ENCODE results near the gene PFDN6. TPM values are rescaled to one million over a fixed set of nuclear protein-coding genes. Genes with fewer than 3 reads are reported as not detected.

PFDN6 gene
- total and polyA plus RNA-seq, 9 of the 15 experiments (the other 6 are each of a cell fraction or from before 2014, with no cell fraction given) = 6.8 to 475 (median 216) TPM

- TF ChIP-seq, protein P1, sequence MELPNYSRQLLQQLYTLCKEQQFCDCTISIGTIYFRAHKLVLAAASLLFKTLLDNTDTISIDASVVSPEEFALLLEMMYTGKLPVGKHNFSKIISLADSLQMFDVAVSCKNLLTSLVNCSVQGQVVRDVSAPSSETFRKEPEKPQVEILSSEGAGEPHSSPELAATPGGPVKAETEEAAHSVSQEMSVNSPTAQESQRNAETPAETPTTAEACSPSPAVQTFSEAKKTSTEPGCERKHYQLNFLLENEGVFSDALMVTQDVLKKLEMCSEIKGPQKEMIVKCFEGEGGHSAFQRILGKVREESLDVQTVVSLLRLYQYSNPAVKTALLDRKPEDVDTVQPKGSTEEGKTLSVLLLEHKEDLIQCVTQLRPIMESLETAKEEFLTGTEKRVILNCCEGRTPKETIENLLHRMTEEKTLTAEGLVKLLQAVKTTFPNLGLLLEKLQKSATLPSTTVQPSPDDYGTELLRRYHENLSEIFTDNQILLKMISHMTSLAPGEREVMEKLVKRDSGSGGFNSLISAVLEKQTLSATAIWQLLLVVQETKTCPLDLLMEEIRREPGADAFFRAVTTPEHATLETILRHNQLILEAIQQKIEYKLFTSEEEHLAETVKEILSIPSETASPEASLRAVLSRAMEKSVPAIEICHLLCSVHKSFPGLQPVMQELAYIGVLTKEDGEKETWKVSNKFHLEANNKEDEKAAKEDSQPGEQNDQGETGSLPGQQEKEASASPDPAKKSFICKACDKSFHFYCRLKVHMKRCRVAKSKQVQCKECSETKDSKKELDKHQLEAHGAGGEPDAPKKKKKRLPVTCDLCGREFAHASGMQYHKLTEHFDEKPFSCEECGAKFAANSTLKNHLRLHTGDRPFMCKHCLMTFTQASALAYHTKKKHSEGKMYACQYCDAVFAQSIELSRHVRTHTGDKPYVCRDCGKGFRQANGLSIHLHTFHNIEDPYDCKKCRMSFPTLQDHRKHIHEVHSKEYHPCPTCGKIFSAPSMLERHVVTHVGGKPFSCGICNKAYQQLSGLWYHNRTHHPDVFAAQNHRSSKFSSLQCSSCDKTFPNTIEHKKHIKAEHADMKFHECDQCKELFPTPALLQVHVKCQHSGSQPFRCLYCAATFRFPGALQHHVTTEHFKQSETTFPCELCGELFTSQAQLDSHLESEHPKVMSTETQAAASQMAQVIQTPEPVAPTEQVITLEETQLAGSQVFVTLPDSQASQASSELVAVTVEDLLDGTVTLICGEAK (IDR thresholded peaks at IDR 0.05) = peak; percentile 32; the same call in 1 of the 2 replicates
- TF ChIP-seq, protein P1 (CRISPR knock-in tag; IDR thresholded peaks at IDR 0.05) = no peak
- TF ChIP-seq NR2C1 (IDR thresholded peaks at IDR 0.05) (peak; percentile 79), NR2C1 (tag; IDR thresholded peaks at IDR 0.05) (peak; percentile 85), NBN (IDR thresholded peaks at IDR 0.05; ENCODE audit: low read depth) (no peak; the same call in 1 of the 2 replicates), RAD21 (CRISPR knock-in tag; conservative IDR thresholded peaks at IDR 0.05 in 1 of 2, IDR thresholded peaks at IDR 0.05 in 1 of 2) (0 out of 4 replicates have a peak, but pooled peaks of 1 of the 2 experiments have one; percentile 1), ELF4 (CRISPR knock-in tag; IDR thresholded peaks at IDR 0.05) (peak; percentile 37; the same call in 1 of the 2 replicates), PURB (CRISPR knock-in tag; IDR thresholded peaks at IDR 0.05; ENCODE audit: low read depth) (no peak), KLF6 (CRISPR knock-in tag; IDR thresholded peaks at IDR 0.05; ENCODE audit: borderline replicate concordance) (no peak), HIVEP1 (CRISPR knock-in tag; IDR thresholded peaks at IDR 0.05) (no peak), SRSF9 (IDR thresholded peaks at IDR 0.05; ENCODE audit: borderline replicate concordance, low read depth, low read length) (no peak)
- TF ChIP-seq, protein P2, sequence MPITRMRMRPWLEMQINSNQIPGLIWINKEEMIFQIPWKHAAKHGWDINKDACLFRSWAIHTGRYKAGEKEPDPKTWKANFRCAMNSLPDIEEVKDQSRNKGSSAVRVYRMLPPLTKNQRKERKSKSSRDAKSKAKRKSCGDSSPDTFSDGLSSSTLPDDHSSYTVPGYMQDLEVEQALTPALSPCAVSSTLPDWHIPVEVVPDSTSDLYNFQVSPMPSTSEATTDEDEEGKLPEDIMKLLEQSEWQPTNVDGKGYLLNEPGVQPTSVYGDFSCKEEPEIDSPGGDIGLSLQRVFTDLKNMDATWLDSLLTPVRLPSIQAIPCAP (CRISPR knock-in tag; IDR thresholded peaks at IDR 0.05; ENCODE audit: borderline replicate concordance) = no peak
- TF ChIP-seq, protein P3, sequence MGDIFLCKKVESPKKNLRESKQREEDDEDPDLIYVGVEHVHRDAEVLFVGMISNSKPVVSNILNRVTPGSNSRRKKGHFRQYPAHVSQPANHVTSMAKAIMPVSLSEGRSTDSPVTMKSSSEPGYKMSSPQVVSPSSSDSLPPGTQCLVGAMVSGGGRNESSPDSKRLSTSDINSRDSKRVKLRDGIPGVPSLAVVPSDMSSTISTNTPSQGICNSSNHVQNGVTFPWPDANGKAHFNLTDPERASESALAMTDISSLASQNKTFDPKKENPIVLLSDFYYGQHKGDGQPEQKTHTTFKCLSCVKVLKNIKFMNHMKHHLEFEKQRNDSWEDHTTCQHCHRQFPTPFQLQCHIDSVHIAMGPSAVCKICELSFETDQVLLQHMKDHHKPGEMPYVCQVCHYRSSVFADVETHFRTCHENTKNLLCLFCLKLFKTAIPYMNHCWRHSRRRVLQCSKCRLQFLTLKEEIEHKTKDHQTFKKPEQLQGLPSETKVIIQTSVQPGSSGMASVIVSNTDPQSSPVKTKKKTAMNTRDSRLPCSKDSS (IDR thresholded peaks at IDR 0.05; ENCODE audit: low read depth, partially characterized antibody) = peak; percentile 26
These were observed 39.4 kb upstream of the PFDN6 start (continued) for GRCh38 chr6:33249732-33250630.

Data from K562 (cell line).